HUDEP-2 (cell line): ENCODE data around the gene PLD5.
"Not testable (repeated sequence)": the region's sequence is repeated elsewhere in the genome, so short reads cannot be mapped to it uniquely, and the experiment has no call there.

ENCODE experiments used
- DNase-seq, 76 experiments: peaks; one replicate each; lab custom pipeline; 2025; ENCODE audit not compliant: unreplicated experiment in 76 of 76; lab: John Stamatoyannopoulos, UW

Gene PLD5

DNA sequence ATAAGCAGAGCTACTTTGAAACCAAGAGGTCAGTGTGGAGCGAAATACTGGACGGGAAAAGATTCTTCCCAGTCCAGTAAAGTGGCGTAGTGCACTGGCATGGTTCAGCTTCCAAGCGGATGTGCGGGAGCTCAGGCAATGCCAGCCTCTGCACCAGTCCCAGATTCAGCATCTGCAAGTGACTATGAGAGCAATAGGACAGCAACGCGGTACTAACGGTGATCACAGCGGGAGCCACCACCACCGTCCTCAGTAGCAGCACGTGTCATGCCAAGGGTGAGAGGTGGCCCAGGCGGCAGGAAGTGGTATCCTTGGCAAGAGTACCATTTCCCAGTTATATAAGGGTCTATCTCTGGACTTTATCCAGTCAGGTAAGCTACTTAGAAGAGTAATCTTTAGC is 17.8 kb downstream of the PLD5 start:
- no peak for DNase-seq

- no peak for DNase-seq
These were observed 35.0 kb downstream of the PLD5 start for GRCh38 chr1:242489545-242489944.

- no peak for DNase-seq
These were observed 46.6 kb downstream of the PLD5 start for GRCh38 chr1:242477944-242478343.

DNA sequence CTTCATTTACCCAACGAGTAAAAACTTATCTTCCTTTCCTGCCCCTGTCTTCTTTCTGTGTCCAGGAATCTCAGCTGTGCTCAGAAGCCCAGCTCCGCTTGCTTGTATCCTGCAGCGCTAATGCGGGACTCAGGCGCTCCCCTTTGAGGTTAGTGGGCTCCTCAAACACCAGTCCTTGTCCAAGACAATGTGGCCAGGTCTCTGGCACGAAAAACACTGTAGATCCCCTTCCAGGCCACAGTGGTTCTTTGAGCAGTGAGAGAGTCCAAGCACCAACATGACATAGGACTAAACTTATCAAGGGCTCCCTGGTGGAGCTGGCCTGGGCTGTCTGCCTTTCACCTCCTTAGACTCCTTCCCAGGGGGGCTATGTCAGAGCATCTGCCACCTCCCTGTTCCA is 53.7 kb downstream of the PLD5 start:
- no peak for DNase-seq

DNA sequence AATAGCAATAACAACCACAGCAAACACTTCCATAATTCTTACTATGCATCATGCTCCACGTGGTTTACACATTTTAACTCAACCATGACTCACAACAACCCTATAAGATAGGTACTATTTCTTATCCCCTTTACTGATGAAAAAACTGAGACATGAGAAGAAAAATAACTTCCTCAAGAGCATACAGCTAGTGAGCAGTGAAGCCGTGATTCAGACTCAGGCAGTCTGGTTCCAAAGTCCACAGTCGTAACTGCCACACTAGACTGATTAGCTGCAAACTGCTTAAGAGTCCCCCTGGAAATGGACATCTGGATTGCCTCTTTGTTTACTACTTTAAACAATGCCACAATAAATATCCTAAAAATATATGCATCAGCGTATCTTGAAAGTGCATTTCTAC is 55.7 kb downstream of the PLD5 start:
- no peak for DNase-seq

DNA sequence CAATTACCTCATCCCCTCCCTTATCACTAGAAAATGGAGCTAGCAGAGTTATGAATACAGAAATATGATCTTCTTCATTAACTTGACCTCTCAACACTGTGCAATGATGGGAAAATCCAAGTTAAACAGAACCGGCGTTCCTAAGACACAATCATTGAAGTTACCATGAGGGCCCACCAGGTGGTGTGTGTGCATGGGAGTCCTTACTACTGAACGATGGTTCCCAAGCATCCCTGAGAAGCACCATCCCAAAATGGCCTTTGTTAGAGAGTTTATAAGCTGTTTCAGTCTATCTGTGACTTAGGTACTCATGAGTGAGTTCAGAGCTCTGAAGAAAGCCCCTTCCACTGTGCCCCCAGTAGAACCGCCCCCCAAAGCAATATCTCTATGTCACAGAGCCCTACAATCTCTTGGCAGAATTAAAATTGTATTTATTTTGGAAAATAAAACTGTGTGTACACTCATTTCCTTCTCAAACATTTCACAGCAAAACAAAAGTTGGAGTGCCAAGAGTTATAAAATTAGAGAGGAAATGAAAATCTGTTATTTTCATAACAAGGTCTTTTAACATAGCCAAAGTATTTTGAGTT is 56.8 kb downstream of the PLD5 start:
- DNase-seq = peak in 16 of 76 experiments; percentile 1 to 34 (median 6)

GRCh38 chr1:242462867-242463266 is 61.6 kb downstream of the PLD5 start:
- no peak for DNase-seq

DNA sequence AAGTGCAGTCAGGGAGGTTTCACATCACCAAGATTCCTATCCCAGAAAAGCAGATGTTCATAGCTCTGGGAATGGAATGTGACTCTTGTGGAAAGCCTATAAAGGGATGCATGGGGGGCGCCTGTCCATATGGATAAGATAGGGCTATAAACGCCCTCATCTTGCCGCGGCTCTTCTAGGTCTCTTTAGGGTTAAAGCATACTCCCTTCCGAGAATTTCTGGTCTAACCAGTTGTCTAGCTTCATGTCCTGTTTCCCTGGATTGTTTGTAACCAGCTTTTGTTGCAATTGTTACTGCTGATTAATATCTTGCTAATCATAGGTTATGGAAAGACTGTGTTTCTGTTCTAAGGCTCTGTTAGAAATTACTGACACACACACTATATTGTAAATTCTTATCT is 64.8 kb downstream of the PLD5 start:
- not testable (repeated sequence) for DNase-seq

DNA sequence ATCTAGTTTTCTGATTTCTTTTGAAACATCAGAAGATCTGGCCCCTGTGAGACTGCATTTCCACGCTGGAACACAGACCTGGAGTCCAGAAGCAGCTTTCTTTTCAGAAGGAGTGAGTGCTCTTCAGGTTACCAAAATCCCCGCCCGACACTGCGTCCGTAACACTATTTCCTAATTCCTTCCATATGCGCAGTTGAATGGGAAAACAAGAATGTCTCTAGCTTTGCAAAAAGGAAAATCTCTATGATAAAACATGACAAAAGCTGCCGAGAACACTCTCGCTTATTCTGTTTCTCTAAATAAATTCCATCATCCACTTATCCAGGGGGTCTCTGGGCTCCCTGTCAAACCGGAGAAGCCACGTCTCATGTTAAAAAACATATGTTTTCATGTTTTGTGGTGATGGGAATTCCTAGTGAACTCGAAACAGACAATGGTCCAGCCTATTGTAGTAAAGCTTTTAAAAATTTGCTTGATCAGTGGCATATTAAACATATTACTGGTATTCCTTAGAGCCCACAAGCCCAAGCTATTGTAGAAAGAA is 67.7 kb downstream of the PLD5 start:
- no peak for DNase-seq

DNA sequence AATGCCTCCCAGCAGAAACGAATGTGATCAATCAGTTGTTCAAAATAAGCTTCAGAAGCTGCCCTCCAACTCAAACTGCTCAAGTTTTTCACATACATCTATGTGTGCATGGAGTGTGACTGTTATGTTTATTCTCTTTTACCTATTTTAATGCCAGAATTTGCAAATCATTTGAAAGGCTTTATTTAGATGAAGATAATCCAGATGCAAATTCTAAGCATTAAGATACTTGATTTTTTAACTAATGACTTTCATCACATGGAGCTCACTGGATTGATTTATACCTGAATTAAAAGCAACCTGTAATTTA is 69.5 kb downstream of the PLD5 start:
- DNase-seq = no peak

DNA sequence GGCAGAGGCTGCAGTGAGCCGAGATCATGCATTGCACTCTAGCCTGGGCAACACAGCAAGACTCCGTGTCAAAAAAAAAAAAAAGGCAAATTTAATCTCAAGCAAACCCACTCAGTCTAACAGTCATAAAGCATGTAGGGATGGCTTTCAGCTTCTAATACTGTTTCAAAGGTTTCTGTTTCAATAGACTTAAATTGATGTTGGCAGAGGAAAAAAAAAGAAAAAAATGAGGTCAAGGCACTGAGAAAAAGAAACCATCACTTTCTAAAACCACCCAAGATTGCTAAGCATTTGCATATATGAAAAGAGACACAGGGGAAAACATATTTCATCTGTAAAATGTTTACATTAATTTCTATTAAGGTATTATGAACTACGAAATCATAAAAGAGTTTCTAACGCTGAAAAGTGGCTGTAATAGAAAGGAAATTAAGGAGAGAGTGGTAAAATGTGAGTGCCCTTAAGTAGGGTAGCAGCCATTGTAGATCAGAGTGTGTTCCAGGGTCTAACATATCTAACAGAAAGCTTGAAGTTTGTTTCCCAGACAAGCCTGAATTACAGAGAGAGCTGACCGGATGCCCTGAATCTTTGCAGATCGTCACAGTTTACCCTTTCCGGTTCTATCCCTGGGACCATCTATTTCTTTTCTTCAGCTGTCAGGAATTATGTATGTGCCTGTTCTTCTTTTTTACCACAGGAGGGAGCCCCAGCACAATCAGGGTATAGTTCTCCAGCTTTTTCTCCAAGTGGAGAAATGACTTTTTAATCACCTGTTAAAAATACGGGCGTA is 70.0 kb downstream of the PLD5 start:
- DNase-seq = peak in 5 of 76 experiments; percentile 0 to 10 (median 5)

- no peak for DNase-seq
These were observed 71.9 kb downstream of the PLD5 start for GRCh38 chr1:242452573-242452972.

GRCh38 chr1:242449661-242450060 is 74.8 kb downstream of the PLD5 start:
- DNase-seq = no peak

- DNase-seq = no peak
These were observed 75.4 kb downstream of the PLD5 start for GRCh38 chr1:242448910-242449645.

GRCh38 chr1:242447689-242448088 is 76.8 kb downstream of the PLD5 start:
- DNase-seq = no peak

- no peak for DNase-seq
These were observed 83.7 kb downstream of the PLD5 start for GRCh38 chr1:242440757-242441156.

DNA sequence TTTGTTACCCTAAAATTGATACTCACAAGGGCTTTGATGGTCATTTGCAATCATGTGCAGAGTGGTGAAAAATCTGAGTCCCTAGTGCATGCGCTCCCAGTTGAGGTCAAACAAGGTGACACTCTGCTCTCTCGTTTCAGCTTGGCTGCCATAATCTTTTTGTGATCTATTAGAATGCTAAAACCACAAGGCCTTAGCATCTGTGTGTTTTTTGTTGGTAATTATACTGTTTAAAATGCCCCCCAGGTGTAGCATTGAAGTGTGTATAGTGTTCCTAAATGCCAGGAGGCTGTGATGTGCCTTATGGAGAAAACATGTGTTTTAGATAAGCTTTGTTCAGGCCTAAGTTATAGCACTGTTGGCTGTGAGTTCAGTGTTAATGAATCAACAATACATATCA is 89.3 kb downstream of the PLD5 start:
- DNase-seq = no peak

GRCh38 chr1:242432491-242433095 is 91.9 kb downstream of the PLD5 start:
- DNase-seq = no peak

GRCh38 chr1:242431786-242432185 is 92.7 kb downstream of the PLD5 start:
- no peak for DNase-seq

DNA sequence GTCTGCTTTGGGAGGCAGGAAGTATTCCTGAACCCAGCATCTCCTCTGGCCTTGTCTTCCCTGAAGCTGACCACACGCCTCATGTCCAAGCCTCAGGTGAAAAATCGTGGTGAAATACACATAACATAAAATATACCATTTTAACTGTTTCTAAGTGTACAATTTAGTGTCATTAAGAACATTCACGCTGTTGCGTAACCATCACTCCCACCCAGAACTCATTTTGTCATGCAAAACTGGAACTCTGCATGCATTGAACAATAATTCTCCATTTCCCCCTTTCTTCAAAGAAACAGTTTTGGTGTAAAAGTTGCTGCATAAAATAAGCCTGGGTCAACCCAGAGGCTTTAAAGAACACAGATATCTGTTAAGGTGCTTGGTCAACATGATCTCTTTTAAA is 93.5 kb downstream of the PLD5 start:
- DNase-seq = no peak
